GM12864 (cell line): ENCODE data around the gene LAMC1.

ENCODE experiments used
- DNase-seq: peaks from one replicate; pipeline ENCODE4 v3.0.0-alpha.2; 2011; ENCODE audit warnings: low read depth
- H3K4me3 ChIP-seq: 2 replicates; pipeline ENCODE4 v1.5.1; 2011; ENCODE audit warnings: mild to moderate bottlenecking, low read depth, low read length, control low read depth
- CTCF ChIP-seq: IDR thresholded peaks from 2 replicates; pipeline ENCODE4 v1.5.1; 2011; ENCODE audit warnings: low read depth, mild to moderate bottlenecking, moderate library complexity, low read length, control low read depth, inconsistent platforms; ENCODE audit errors: missing control alignments

LAMC1 gene

GRCh38 chr1:183114441-183114840, 91.2 kb downstream of the LAMC1 start:
- no peak for DNase-seq
- TF ChIP-seq CTCF: no peak

GRCh38 chr1:183116416-183116815, 93.2 kb downstream of the LAMC1 start:
- DNase-seq: no peak
- no peak overlapping the region for H3K4me3 ChIP-seq
- no peak for TF ChIP-seq CTCF

More at GRCh38 chr1:183114441-183114840, 91.2 kb downstream of the LAMC1 start:
- no peak overlapping the region for H3K4me3 ChIP-seq

- TF ChIP-seq CTCF: no peak
- DNase-seq: no peak
- H3K4me3 ChIP-seq: no peak overlapping the region
These were observed 98.4 kb downstream of the LAMC1 start for GRCh38 chr1:183121609-183122008.

GRCh38 chr1:183124259-183124658, 101.0 kb downstream of the LAMC1 start:
- no peak overlapping the region for H3K4me3 ChIP-seq
- TF ChIP-seq CTCF: no peak
- DNase-seq: no peak

- TF ChIP-seq CTCF: no peak
- H3K4me3 ChIP-seq: no peak overlapping the region
- DNase-seq: no peak
These were observed 102.2 kb downstream of the LAMC1 start for GRCh38 chr1:183125279-183125999.

- H3K4me3 ChIP-seq: no peak overlapping the region
- no peak for DNase-seq
- TF ChIP-seq CTCF: no peak
These were observed 102.8 kb downstream of the LAMC1 start for GRCh38 chr1:183126000-183126366.

- DNase-seq: no peak
- H3K4me3 ChIP-seq: no peak overlapping the region
- TF ChIP-seq CTCF: no peak
These were observed 103.3 kb downstream of the LAMC1 start for GRCh38 chr1:183126528-183126927.
